PC-9 (cell line): ENCODE data around the gene MPC1. TPM values are rescaled to one million over a fixed set of nuclear protein-coding genes. Genes with fewer than 3 reads are reported as not detected.
"Not testable (repeated sequence)": the region's sequence is repeated elsewhere in the genome, so short reads cannot be mapped to it uniquely, and the experiment has no call there.

Experiments
- BruUV-seq: library from RNA; stranded (reverse); fragments of 400-500 nt; replicated peaks from 2 replicates; lab custom pipeline; 2021; lab: Mats Ljungman, UMichigan
- CTCF ChIA-PET: fragments of 300-600 bp; sonication (Branson Sonifier 250); formaldehyde crosslinking; loops from one replicate; lab custom pipeline; 2022; ENCODE audit warnings: antibody characterized with exemption; lab: Charles Lee
- POLR2A ChIA-PET: fragments of 300-600 bp; sonication (Branson Sonifier 250); formaldehyde crosslinking; loops from one replicate; lab custom pipeline; 2022; ENCODE audit warnings: antibody characterized with exemption; ENCODE audit not compliant: unreplicated experiment; lab: Charles Lee
- DNase-seq, 2 experiments: peaks; one replicate each; pipeline versions ENCODE4 v3.0.0 to v3.0.0-alpha.2; 2015 to 2022; ENCODE audit warnings: mixed read lengths in 1 of 2
- H2AFZ ChIP-seq: fragments of 200-600 bp; sonication (generic); 2 replicates; pipeline ENCODE4 v1.8.1; 2017; ENCODE audit warnings: antibody characterized with exemption
- H3F3A ChIP-seq: fragments of 200-600 bp; sonication (generic); 2 replicates; pipeline ENCODE4 v1.8.1; 2017; ENCODE audit warnings: antibody characterized with exemption, mild to moderate bottlenecking, low read depth; ENCODE audit not compliant: insufficient read depth
- H3K27ac ChIP-seq: fragments of 200-600 bp; sonication (generic); 2 replicates; pipeline ENCODE4 v1.6.1; 2016; ENCODE audit warnings: mixed run types
- H3K27me3 ChIP-seq: fragments of 200-600 bp; sonication (generic); 2 replicates; pipeline ENCODE4 v1.6.1; 2016; ENCODE audit warnings: low read depth, mixed run types; ENCODE audit not compliant: insufficient read depth
- H3K36me3 ChIP-seq: fragments of 200-600 bp; sonication (generic); 2 replicates; pipeline ENCODE4 v1.6.1; 2016; ENCODE audit warnings: low read depth, mixed run types
- H3K4me1 ChIP-seq: fragments of 200-600 bp; sonication (generic); replicated peaks from 2 replicates; pipeline ENCODE4 v1.6.1; 2016; ENCODE audit warnings: mixed run types; ENCODE audit not compliant: insufficient read depth
- H3K4me2 ChIP-seq: fragments of 200-600 bp; sonication (generic); 2 replicates; pipeline ENCODE4 v1.6.1; 2017; ENCODE audit warnings: mixed run types
- H3K4me3 ChIP-seq: fragments of 200-600 bp; sonication (generic); 2 replicates; pipeline ENCODE4 v1.6.1; 2016; ENCODE audit warnings: mixed run types
- H3K79me2 ChIP-seq: fragments of 200-600 bp; sonication (generic); 2 replicates; pipeline ENCODE4 v1.6.1; 2017; ENCODE audit warnings: low read depth, mixed run types
- H3K9me2 ChIP-seq: fragments of 200-600 bp; sonication (generic); 2 replicates; pipeline ENCODE4 v1.8.1; 2017; ENCODE audit warnings: mild to moderate bottlenecking; ENCODE audit not compliant: insufficient read depth
- H3K9me3 ChIP-seq: fragments of 200-600 bp; sonication (generic); 2 replicates; pipeline ENCODE4 v1.8.1; 2016; ENCODE audit warnings: low read depth; ENCODE audit not compliant: insufficient read depth
- H4K20me1 ChIP-seq: fragments of 200-600 bp; sonication (generic); 2 replicates; pipeline ENCODE4 v1.8.1; 2017; ENCODE audit not compliant: insufficient read depth
- CTCF ChIP-seq: fragments of 200-600 bp; sonication (generic); conservative IDR thresholded peaks from 2 replicates; pipeline ENCODE4 v1.6.1; 2017; ENCODE audit warnings: mixed run types, antibody characterized with exemption, mild to moderate bottlenecking, moderate library complexity
- EZH2 ChIP-seq: fragments of 200-600 bp; sonication (generic); IDR thresholded peaks from 2 replicates; pipeline ENCODE4 v1.8.0; 2017; ENCODE audit warnings: antibody characterized with exemption, low read depth
- intact Hi-C: fragments of 100-400 bp; cut with micrococcal nuclease; formaldehyde crosslinking; loops from one replicate; pipeline ENCODE4 v1.10.0; 2022; ENCODE audit not compliant: unreplicated experiment
- total RNA-seq: library from RNA; stranded (reverse); gene quantifications from 2 replicates; pipeline ENCODE4 v1.2.3, GENCODE V29; 2021

MPC1 gene
- total RNA-seq, 1 experiment from 2014 or later: 13.3 TPM

GRCh38 chr6:166386111-166386510 is 3.4 kb upstream of the MPC1 start:
- CTCF ChIA-PET: no interaction called here
- Histone ChIP-seq H3K27ac (no peak overlapping the region), H4K20me1 (no peaks in the 10 kb centered on the region), H3K27me3 (no peaks in the 10 kb centered on the region), H3K9me2 (no peaks in the 10 kb centered on the region), H3K9me3 (no peaks in the 10 kb centered on the region), H3K36me3 (no peaks in the 10 kb centered on the region), H3K4me3 (no peak overlapping the region), H3K4me1 (0 out of 2 replicates have a peak, but pooled peaks cover 3% of the 10 kb centered on the region), H3K79me2 (no peaks in the 10 kb centered on the region), H3F3A (peaks cover 18% of the 10 kb centered on the region), H3K4me2 (no peak overlapping the region), H2AFZ (no peak overlapping the region)
- no peak for DNase-seq
- intact Hi-C loops: no loop called here
- no TSS peak for BruUV-seq
- TF ChIP-seq EZH2 (no peak), CTCF (no peak)
- POLR2A ChIA-PET: no interaction called here

GRCh38 chr6:166383802-166384363 is 1.1 kb upstream of the MPC1 start:
- H3K4me1 ChIP-seq, H3K36me3 ChIP-seq, H3K9me2 ChIP-seq, BruUV-seq, CTCF ChIA-PET, H3K9me3 ChIP-seq, H3K79me2 ChIP-seq, H3K27me3 ChIP-seq, POLR2A ChIA-PET, H4K20me1 ChIP-seq: not testable (repeated sequence)
- peak overlapping the region; percentile 97 for H3K4me3 ChIP-seq
- H2AFZ ChIP-seq: peak overlapping the region; percentile 94
- H3K27ac ChIP-seq: peak overlapping the region; percentile 80
- intact Hi-C loops: loop anchor here (2.0 to 5.0 kb wide), 4 partner anchors 41 to 615 kb away; partner anchors contain the start of genes CEP43, RPS6KA2 and SFT2D1
- DNase-seq: peak in 1 of 2 experiments; percentile 31
- peak overlapping the region; percentile 82 for H3K4me2 ChIP-seq
- TF ChIP-seq CTCF: peak; percentile 33; the same call in 1 of the 2 replicates
- peaks cover 18% of the 10 kb centered on the region for H3F3A ChIP-seq

GRCh38 chr6:166382500-166382932 is 224 bp downstream of the MPC1 start:
- POLR2A ChIA-PET: no interaction called here
- no peaks in the 10 kb centered on the region for H3K9me3 ChIP-seq
- TF ChIP-seq EZH2 (no peak), CTCF (no peak)
- H3K27ac ChIP-seq: no peak overlapping the region
- peak overlapping the region; percentile 97 for H3K4me3 ChIP-seq
- H4K20me1 ChIP-seq: no peaks in the 10 kb centered on the region
- no peaks in the 10 kb centered on the region for H3K27me3 ChIP-seq
- no peaks in the 10 kb centered on the region for H3K79me2 ChIP-seq
- H3F3A ChIP-seq: peaks cover 18% of the 10 kb centered on the region
- H3K36me3 ChIP-seq: no peaks in the 10 kb centered on the region
- CTCF ChIA-PET: no interaction called here
- no peak for DNase-seq
- no peaks in the 10 kb centered on the region for H3K9me2 ChIP-seq
- no TSS peak for BruUV-seq
- peak overlapping the region; percentile 83 for H2AFZ ChIP-seq
- intact Hi-C loops: loop anchor here (2.0 to 5.0 kb wide), 4 partner anchors 40 to 616 kb away; partner anchors contain the start of genes CEP43, RPS6KA2 and SFT2D1
- 0 out of 2 replicates have a peak, but pooled peaks cover 5% of the 10 kb centered on the region for H3K4me1 ChIP-seq
- peak overlapping the region; percentile 97 for H3K4me2 ChIP-seq
